Measurements from ENCODE around the gene SH3PXD2A.

DNA sequence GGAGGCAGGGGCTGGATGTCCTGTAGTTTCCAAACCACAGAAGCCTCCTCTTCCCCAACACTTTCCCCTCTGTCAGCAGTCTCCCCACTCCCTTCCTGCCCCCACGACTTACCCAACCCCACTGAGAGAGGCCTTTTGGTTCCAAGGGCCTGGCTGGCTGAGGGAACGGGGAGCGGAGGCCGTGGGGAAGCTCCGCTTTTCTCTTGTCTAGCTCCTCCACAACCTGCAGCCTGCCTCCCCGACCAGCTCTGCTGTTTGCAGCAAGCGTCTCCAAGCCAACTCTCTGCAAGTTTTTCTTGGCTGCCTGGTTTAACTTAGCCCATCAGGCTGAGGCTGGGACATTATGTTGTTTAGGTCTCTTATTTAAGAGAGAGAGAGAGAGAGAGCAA is 235.0 kb downstream of the SH3PXD2A start:
- no peak for TF ChIP-seq POLR2A (IDR thresholded peaks at IDR 0.05)
- TF ChIP-seq, protein P1, sequence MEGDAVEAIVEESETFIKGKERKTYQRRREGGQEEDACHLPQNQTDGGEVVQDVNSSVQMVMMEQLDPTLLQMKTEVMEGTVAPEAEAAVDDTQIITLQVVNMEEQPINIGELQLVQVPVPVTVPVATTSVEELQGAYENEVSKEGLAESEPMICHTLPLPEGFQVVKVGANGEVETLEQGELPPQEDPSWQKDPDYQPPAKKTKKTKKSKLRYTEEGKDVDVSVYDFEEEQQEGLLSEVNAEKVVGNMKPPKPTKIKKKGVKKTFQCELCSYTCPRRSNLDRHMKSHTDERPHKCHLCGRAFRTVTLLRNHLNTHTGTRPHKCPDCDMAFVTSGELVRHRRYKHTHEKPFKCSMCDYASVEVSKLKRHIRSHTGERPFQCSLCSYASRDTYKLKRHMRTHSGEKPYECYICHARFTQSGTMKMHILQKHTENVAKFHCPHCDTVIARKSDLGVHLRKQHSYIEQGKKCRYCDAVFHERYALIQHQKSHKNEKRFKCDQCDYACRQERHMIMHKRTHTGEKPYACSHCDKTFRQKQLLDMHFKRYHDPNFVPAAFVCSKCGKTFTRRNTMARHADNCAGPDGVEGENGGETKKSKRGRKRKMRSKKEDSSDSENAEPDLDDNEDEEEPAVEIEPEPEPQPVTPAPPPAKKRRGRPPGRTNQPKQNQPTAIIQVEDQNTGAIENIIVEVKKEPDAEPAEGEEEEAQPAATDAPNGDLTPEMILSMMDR (IDR thresholded peaks at IDR 0.05), result no peak
